Measurements from ENCODE around the gene VWA5B2.
"Not testable (repeated sequence)": the region's sequence is repeated elsewhere in the genome, so short reads cannot be mapped to it uniquely, and the experiment has no call there.

The VWA5B2 gene

GRCh38 chr3:184262764-184263179 is 33.4 kb downstream of the VWA5B2 start:
- Mint-ChIP-seq H3K36me3 (ENCODE audit: low read depth) (peaks cover 3% of the 10 kb centered on the region), H3K4me3 (peak overlapping the region; percentile 65 to 76 (median 69)), H3K9me3 (peaks cover 8% of the 10 kb centered on the region)

DNA sequence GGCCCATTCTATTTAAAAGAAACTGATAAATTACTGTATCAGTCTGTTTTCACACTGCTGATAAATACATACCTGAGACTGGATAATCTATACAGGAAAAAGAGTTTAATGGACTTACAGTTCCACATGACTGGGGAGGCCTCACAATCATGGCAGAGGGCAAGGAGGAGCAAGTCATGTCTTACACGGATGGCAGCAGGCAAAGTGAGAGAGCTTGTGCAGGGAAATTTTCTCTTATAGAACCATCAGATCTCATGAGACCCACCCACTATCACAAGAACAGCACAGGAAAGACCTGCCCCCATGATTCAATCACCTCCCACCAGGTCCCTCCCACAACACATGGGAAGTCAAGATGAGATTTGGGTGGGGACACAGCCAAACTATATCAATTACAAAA is 37.9 kb downstream of the VWA5B2 start:
- H3K36me3 Mint-ChIP-seq (ENCODE audit: low read depth); H3K27ac Mint-ChIP-seq; H3K9me3 Mint-ChIP-seq; H3K4me3 Mint-ChIP-seq; H3K4me1 Mint-ChIP-seq: not testable (repeated sequence)
- peaks cover 78% of the 10 kb centered on the region for H3K27me3 Mint-ChIP-seq (ENCODE audit: low read depth)

More at GRCh38 chr3:184262764-184263179, 33.4 kb downstream of the VWA5B2 start:
- Mint-ChIP-seq H3K4me1 (peaks cover 10% of the 10 kb centered on the region), H3K27ac (no peak overlapping the region), H3K27me3 (ENCODE audit: low read depth) (peaks cover 92% of the 10 kb centered on the region)
- TF ChIP-seq CTCF (IDR thresholded peaks at IDR 0.05; ENCODE audit: unreplicated experiment in 3 of 3), result no peak

- peaks cover 76% of the 10 kb centered on the region for H3K27me3 Mint-ChIP-seq (ENCODE audit: low read depth)
- no peak overlapping the region for H3K4me3 Mint-ChIP-seq
- peaks cover 2% of the 10 kb centered on the region for H3K9me3 Mint-ChIP-seq
- TF ChIP-seq CTCF (IDR thresholded peaks at IDR 0.05; ENCODE audit: unreplicated experiment in 3 of 3), result no peak
- H3K36me3 Mint-ChIP-seq (ENCODE audit: low read depth), result no peaks in the 10 kb centered on the region
- H3K27ac Mint-ChIP-seq, result no peak overlapping the region
- no peaks in the 10 kb centered on the region for H3K4me1 Mint-ChIP-seq
Measured at GRCh38 chr3:184272269-184272668, 42.9 kb downstream of the VWA5B2 start.

- Mint-ChIP-seq H3K4me3 (peak overlapping the region; percentile 9 to 44 (median 16)), H3K27me3 (ENCODE audit: low read depth) (peaks cover 85% of the 10 kb centered on the region), H3K27ac (no peak overlapping the region), H3K4me1 (no peaks in the 10 kb centered on the region), H3K9me3 (no peaks in the 10 kb centered on the region), H3K36me3 (ENCODE audit: low read depth) (no peaks in the 10 kb centered on the region)
- TF ChIP-seq CTCF (IDR thresholded peaks at IDR 0.05; ENCODE audit: unreplicated experiment in 3 of 3), result no peak
Measured at GRCh38 chr3:184275381-184275701, 46.0 kb downstream of the VWA5B2 start.

- H3K36me3 Mint-ChIP-seq (ENCODE audit: low read depth), result no peaks in the 10 kb centered on the region
- H3K27ac Mint-ChIP-seq, result no peak within 1 kb of the TSS
- peak within 1 kb of the TSS; percentile 9 to 44 (median 16) for H3K4me3 Mint-ChIP-seq
- no peak for TF ChIP-seq CTCF (IDR thresholded peaks at IDR 0.05; ENCODE audit: unreplicated experiment in 3 of 3)
- no peaks in the 10 kb centered on the region for H3K9me3 Mint-ChIP-seq
- H3K27me3 Mint-ChIP-seq (ENCODE audit: low read depth), result peaks cover 91% of the 10 kb centered on the region
- no peaks in the 10 kb centered on the region for H3K4me1 Mint-ChIP-seq
Measured at GRCh38 chr3:184275961-184276910, 46.9 kb downstream of the VWA5B2 start, which contains the start of gene ECE2. ECE2 (plus strand) TSS chr3:184276022; CDS start chr3:184276154, 132 bp downstream.

DNA sequence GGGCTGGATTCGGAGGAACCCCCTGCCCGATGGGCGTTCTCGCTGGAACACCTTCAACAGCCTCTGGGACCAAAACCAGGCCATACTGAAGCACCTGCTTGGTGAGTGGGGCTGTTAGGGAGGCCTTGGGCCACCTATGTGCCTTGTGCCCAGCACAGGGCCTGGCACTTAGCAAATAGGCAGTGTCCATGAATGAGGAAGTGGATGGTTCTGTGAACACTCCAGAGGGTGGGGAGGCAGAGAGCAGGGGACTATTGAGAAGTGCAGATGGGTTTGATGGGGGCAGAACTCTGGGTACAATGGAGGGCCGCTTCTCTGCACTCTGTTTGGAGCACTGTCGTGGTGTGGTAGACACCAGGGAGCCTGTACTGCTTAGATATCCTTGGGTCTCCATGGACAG is 48.0 kb downstream of the VWA5B2 start:
- Mint-ChIP-seq H3K27ac (no peak overlapping the region), H3K36me3 (ENCODE audit: low read depth) (no peaks in the 10 kb centered on the region), H3K4me1 (no peaks in the 10 kb centered on the region), H3K9me3 (no peaks in the 10 kb centered on the region), H3K27me3 (ENCODE audit: low read depth) (peaks cover 87% of the 10 kb centered on the region), H3K4me3 (no peak overlapping the region)
- TF ChIP-seq CTCF (IDR thresholded peaks at IDR 0.05; ENCODE audit: unreplicated experiment in 3 of 3), result no peak

Measured in nephron (organoid).